Eye (tissue), 1 donor: ENCODE data around the gene FAM81A.
A peak's percentile ranks its signal among the peaks of the same experiment; 100 is the strongest.
"Not testable (repeated sequence)": the region's sequence is repeated elsewhere in the genome, so short reads cannot be mapped to it uniquely, and the experiment has no call there.

Experiments
- DNase-seq: peaks from one replicate; pipeline ENCODE4 v3.0.0-alpha.2; 2015

Gene FAM81A

GRCh38 chr15:59432389-59432788, 5.6 kb upstream of the FAM81A start:
- DNase-seq: no peak

GRCh38 chr15:59434481-59434880, 3.5 kb upstream of the FAM81A start:
- DNase-seq: no peak

GRCh38 chr15:59436774-59437141, 1.2 kb upstream of the FAM81A start:
- DNase-seq: no peak

GRCh38 chr15:59437142-59437816, 707 bp upstream of the FAM81A start:
- peak; percentile 55 for DNase-seq

GRCh38 chr15:59438625-59439290, 772 bp downstream of the FAM81A start:
- DNase-seq: no peak

GRCh38 chr15:59439576-59439975, 1.6 kb downstream of the FAM81A start:
- DNase-seq: no peak

- DNase-seq: peak; percentile 20
These were observed 5.5 kb downstream of the FAM81A start for GRCh38 chr15:59443341-59444072.

GRCh38 chr15:59444081-59444835, 6.3 kb downstream of the FAM81A start:
- no peak for DNase-seq

GRCh38 chr15:59444980-59445545, 7.1 kb downstream of the FAM81A start:
- DNase-seq: no peak

GRCh38 chr15:59446232-59446957, 8.4 kb downstream of the FAM81A start:
- DNase-seq: no peak

GRCh38 chr15:59447367-59447766, 9.4 kb downstream of the FAM81A start:
- no peak for DNase-seq

GRCh38 chr15:59448871-59449270, 10.9 kb downstream of the FAM81A start:
- no peak for DNase-seq

- DNase-seq: no peak
These were observed 15.7 kb downstream of the FAM81A start for GRCh38 chr15:59453474-59454215.

- DNase-seq: no peak
These were observed 18.1 kb downstream of the FAM81A start for GRCh38 chr15:59456114-59456513.

- DNase-seq: no peak
These were observed 19.1 kb downstream of the FAM81A start for GRCh38 chr15:59457103-59457502.

GRCh38 chr15:59461521-59461920, 23.5 kb downstream of the FAM81A start:
- DNase-seq: no peak

GRCh38 chr15:59473226-59473625, 35.2 kb downstream of the FAM81A start:
- no peak for DNase-seq

GRCh38 chr15:59475161-59475560, 37.2 kb downstream of the FAM81A start:
- not testable (repeated sequence) for DNase-seq

GRCh38 chr15:59484399-59484798, 46.4 kb downstream of the FAM81A start:
- DNase-seq: no peak

- DNase-seq: no peak
These were observed 47.0 kb downstream of the FAM81A start for GRCh38 chr15:59485036-59485435.

GRCh38 chr15:59489485-59489884, 51.5 kb downstream of the FAM81A start:
- not testable (repeated sequence) for DNase-seq
